GM18868 (cell line): Measurements from ENCODE around the gene MEIS1.

Experiments
- ATAC-seq: cut with Tn5 transposase; IDR thresholded peaks from one replicate; pipeline ENCODE4 v1.9.1; 2021; ENCODE audit warnings: mild to moderate bottlenecking, moderate library complexity; ENCODE audit not compliant: unreplicated experiment

The MEIS1 gene

GRCh38 chr2:66531567-66531966 is 96.6 kb downstream of the MEIS1 start:
- no peak for ATAC-seq

- no peak for ATAC-seq
Observed at GRCh38 chr2:66532972-66533868, 98.3 kb downstream of the MEIS1 start.

GRCh38 chr2:66534461-66534860 is 99.5 kb downstream of the MEIS1 start:
- no peak for ATAC-seq

GRCh38 chr2:66535574-66536289 is 100.8 kb downstream of the MEIS1 start:
- ATAC-seq, result no peak

GRCh38 chr2:66536290-66536673 is 101.4 kb downstream of the MEIS1 start:
- ATAC-seq, result no peak

- no peak for ATAC-seq
Observed at GRCh38 chr2:66536997-66537396, 102.1 kb downstream of the MEIS1 start.

GRCh38 chr2:66538291-66538690 is 103.4 kb downstream of the MEIS1 start:
- ATAC-seq, result no peak

GRCh38 chr2:66539452-66539851 is 104.5 kb downstream of the MEIS1 start:
- ATAC-seq, result no peak

- ATAC-seq, result no peak
Observed at GRCh38 chr2:66541646-66542045, 106.7 kb downstream of the MEIS1 start.

- no peak for ATAC-seq
Observed at GRCh38 chr2:66543257-66543767, 108.4 kb downstream of the MEIS1 start.

- no peak for ATAC-seq
Observed at GRCh38 chr2:66544258-66544657, 109.3 kb downstream of the MEIS1 start.

- ATAC-seq, result no peak
Observed at GRCh38 chr2:66545258-66545657, 110.3 kb downstream of the MEIS1 start.

GRCh38 chr2:66547118-66547517 is 112.2 kb downstream of the MEIS1 start:
- no peak for ATAC-seq

GRCh38 chr2:66547887-66548286 is 113.0 kb downstream of the MEIS1 start:
- no peak for ATAC-seq

GRCh38 chr2:66548422-66548821 is 113.5 kb downstream of the MEIS1 start:
- ATAC-seq, result no peak

GRCh38 chr2:66550826-66551225 is 115.9 kb downstream of the MEIS1 start:
- no peak for ATAC-seq

GRCh38 chr2:66553370-66553769 is 118.4 kb downstream of the MEIS1 start:
- ATAC-seq, result no peak

GRCh38 chr2:66555091-66555490 is 120.2 kb downstream of the MEIS1 start:
- no peak for ATAC-seq

GRCh38 chr2:66555501-66556324 is 120.8 kb downstream of the MEIS1 start:
- ATAC-seq, result no peak

- ATAC-seq, result no peak
Observed at GRCh38 chr2:66559672-66560071, 124.7 kb downstream of the MEIS1 start.

- ATAC-seq, result no peak
Observed at GRCh38 chr2:66560683-66561082, 125.8 kb downstream of the MEIS1 start.
